ENCODE measurements around the gene PLCD1.

- no peak for TF ChIP-seq CTCF (IDR thresholded peaks at IDR 0.05; ENCODE audit: insufficient read depth, low read depth, low read length)
- TF ChIP-seq EZH2 (IDR thresholded peaks at IDR 0.05; ENCODE audit: insufficient read depth, low read length): no peak
These were observed 18.3 kb downstream of the PLCD1 start for GRCh38 chr3:38011111-38011510.
